ENCODE measurements around the gene MYH6.

DNA sequence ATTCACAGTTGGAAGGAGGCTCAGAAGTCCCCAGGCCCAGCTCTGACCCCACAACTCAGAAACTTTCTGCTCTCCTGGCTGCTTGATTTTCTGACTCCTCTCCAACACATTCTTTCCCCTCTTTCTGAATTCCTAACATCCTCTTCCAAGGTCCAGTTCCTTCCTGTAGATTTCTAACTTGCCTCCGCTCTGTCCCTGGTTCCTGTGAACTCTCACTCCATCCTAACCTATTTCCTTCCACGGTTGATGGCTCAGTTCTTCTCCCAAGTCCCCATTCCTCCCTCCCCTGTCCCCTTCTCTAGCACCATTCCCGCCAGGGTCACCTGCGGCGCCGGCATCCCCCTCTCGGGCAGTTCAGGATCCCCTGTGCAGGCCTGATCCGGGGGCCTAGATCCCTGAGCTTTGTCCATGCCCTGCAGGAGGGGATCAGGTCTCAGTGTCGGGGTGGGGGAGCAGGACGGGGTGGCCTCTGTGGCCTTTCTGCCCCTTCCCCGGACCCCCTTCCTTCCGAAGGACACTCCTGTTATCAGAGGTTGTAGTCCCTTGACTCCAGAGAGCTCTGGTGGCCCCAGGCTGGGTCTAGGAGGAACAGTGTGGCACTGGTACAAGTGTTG, 49.4 kb downstream of the MYH6 start:
- TF ChIP-seq POLR2AphosphoS5 (IDR thresholded peaks at IDR 0.05) (no peak), POLR2A (IDR thresholded peaks at IDR 0.05) (no peak), EP300 (IDR thresholded peaks at IDR 0.05; ENCODE audit: low read depth) (no peak)
- TF ChIP-seq, protein P1, sequence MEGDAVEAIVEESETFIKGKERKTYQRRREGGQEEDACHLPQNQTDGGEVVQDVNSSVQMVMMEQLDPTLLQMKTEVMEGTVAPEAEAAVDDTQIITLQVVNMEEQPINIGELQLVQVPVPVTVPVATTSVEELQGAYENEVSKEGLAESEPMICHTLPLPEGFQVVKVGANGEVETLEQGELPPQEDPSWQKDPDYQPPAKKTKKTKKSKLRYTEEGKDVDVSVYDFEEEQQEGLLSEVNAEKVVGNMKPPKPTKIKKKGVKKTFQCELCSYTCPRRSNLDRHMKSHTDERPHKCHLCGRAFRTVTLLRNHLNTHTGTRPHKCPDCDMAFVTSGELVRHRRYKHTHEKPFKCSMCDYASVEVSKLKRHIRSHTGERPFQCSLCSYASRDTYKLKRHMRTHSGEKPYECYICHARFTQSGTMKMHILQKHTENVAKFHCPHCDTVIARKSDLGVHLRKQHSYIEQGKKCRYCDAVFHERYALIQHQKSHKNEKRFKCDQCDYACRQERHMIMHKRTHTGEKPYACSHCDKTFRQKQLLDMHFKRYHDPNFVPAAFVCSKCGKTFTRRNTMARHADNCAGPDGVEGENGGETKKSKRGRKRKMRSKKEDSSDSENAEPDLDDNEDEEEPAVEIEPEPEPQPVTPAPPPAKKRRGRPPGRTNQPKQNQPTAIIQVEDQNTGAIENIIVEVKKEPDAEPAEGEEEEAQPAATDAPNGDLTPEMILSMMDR (IDR thresholded peaks at IDR 0.05): no peak
